ENCODE results near the gene ATP8A1. TPM values are rescaled to one million over a fixed set of nuclear protein-coding genes. Genes with fewer than 3 reads are reported as not detected.
A peak's percentile ranks its signal among the peaks of the same experiment; 100 is the strongest.
"Not testable (repeated sequence)": the region's sequence is repeated elsewhere in the genome, so short reads cannot be mapped to it uniquely, and the experiment has no call there.

Gene ATP8A1
- 3.9 and 7.0 TPM in 2 replicates for total RNA-seq (2014; rRNA removed; shearing (Covaris generic))

DNA sequence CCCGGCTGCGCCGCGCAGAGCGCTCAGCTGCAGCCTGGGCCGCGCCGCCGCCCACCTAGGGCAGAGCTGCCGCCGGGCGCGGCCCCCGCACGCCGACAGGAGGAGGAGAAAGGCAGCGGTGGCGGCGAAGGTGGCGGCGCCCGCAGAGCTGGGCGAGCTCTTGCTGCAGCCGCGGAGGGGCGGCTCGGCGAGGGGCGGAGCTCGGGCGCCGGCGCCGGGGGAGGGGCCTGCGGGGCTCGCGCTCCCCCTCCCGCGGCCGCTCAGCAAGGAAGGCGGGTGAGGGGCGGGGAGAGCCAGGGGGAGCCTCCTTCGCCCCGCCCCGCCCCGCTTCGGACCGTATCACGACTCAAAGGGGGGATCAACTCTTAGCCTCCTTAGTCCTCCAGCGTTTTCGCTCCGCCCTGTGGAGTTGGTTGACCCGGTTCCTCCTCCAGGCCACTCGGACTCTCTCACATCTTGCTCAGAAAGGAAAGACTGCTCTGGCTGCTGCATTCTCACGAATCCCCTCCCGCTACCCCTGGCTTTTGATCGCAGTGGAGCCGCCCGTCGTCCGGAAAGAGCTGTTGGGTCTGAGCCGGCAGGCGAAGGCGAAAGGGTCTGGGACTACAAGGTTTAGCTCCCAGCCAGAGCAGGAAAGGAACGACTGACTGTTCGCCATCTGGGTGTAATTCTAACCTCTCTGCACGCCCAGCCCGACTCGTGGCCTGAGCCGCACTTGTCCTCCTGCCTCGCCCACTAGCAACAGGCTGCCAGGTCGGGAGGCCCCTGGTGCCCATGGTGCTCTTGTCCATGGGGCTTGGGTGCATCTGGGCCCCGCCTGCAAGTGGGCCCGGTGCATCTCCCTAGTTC is at the start of gene ATP8A1:
Gene ATP8A1, minus strand, starts transcription at position 162 of the 849 bp plus-strand sequence. CDS start 232 bp downstream, outside the sequence.
- H3K36me3 ChIP-seq (replicated peaks; ENCODE audit: control insufficient read depth, insufficient read depth, low read length): no peaks in the 10 kb centered on the region
- H3K27me3 ChIP-seq (ENCODE audit: control insufficient read depth, insufficient read depth, low read length): peaks cover 12% of the 10 kb centered on the region
- H3K4me3 ChIP-seq (ENCODE audit: insufficient read depth, low read depth, low read length): peak within 1 kb of the TSS; percentile 93
- DNase-seq: peak; percentile 98

DNA sequence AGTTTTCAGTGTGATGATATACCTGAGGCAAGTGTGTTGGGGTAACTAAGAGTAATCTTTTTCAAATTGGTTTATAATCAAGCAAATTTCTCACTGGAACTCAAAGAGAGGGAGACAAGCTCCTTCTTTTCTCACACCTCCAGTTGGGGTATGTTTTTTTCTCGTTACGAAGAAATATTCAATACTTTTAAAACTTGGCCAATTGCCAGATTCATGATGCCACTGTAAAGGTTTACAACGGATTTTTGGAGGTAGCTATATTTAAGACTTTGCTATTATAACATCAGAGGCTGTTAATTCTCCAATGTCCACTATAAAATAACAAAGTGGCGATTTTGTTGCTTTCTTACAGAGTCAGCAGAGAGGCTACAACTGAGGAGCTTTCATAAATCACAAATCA is 49.2 kb upstream of the ATP8A1 start:
- Histone ChIP-seq H3K4me3 (ENCODE audit: insufficient read depth, low read depth, low read length) (no peak overlapping the region), H3K36me3 (replicated peaks; ENCODE audit: control insufficient read depth, insufficient read depth, low read length) (no peaks in the 10 kb centered on the region), H3K27me3 (ENCODE audit: control insufficient read depth, insufficient read depth, low read length) (no peaks in the 10 kb centered on the region; the same call in 1 of the 2 replicates)
- DNase-seq: no peak

DNA sequence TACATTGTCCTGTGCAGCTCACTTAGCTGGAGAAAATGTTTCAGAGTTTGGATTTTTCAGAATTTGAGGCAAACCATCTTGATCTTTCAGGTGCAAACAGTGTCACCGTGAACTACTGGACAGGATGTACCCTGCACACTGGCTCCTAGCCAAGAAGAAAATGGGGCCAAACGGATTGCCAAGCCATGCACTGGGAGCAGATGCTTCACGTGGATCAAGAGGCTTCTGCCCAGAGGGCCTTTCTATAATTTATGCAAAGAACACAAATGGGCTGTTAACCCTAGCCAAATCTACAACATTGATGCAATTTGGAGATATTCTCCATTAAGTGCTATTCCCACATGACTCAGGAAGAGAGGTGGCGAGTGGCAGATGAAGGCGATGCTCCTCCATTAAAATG is 46.9 kb upstream of the ATP8A1 start:
- no peak overlapping the region for H3K4me3 ChIP-seq (ENCODE audit: insufficient read depth, low read depth, low read length)
- H3K27me3 ChIP-seq (ENCODE audit: control insufficient read depth, insufficient read depth, low read length): no peaks in the 10 kb centered on the region; the same call in 1 of the 2 replicates
- no peak for DNase-seq
- H3K36me3 ChIP-seq (replicated peaks; ENCODE audit: control insufficient read depth, insufficient read depth, low read length): no peaks in the 10 kb centered on the region

DNA sequence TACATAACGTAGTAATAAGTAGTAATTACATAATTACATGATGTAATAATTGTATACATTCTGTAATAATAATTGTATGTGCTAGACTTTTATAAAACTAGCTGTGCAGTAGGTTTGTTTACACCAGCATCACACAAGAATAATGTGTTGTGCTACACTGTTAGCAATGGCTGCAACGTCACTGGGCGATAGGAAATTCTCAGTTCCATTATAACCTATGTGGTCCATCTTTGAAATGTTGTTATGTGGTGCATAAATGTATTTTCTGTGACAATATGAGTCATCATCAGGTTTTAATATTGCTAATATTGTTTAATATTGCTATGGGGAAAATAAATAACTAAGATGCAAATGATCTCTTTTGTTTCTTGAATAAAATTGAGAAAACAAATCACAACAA is 46.0 kb upstream of the ATP8A1 start:
- no peaks in the 10 kb centered on the region; the same call in 1 of the 2 replicates for H3K27me3 ChIP-seq (ENCODE audit: control insufficient read depth, insufficient read depth, low read length)
- DNase-seq: no peak
- no peaks in the 10 kb centered on the region for H3K36me3 ChIP-seq (replicated peaks; ENCODE audit: control insufficient read depth, insufficient read depth, low read length)
- no peak overlapping the region for H3K4me3 ChIP-seq (ENCODE audit: insufficient read depth, low read depth, low read length)

DNA sequence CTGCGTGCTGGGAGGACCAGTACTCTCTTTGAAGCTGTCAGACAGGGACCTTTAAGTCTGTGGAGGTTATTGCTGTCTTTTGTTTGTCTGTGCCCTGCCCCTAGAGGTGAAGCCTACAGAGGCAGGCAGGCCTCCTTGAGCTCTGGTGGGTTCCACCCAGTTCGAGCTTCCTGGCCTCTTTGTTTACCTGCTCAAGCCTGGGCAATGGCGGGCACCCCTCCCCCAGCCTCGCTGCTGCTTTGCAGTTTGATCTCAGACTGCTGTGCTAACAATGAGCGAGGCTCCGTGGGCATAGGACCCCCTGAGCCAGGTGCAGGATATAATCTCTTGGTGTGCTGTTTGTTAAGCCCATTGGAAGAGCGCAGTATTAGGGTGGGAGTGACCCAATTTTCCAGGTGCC is 44.9 kb upstream of the ATP8A1 start:
- H3K4me3 ChIP-seq (ENCODE audit: insufficient read depth, low read depth, low read length); DNase-seq; H3K36me3 ChIP-seq (replicated peaks; ENCODE audit: control insufficient read depth, insufficient read depth, low read length); H3K27me3 ChIP-seq (ENCODE audit: control insufficient read depth, insufficient read depth, low read length): not testable (repeated sequence)

DNA sequence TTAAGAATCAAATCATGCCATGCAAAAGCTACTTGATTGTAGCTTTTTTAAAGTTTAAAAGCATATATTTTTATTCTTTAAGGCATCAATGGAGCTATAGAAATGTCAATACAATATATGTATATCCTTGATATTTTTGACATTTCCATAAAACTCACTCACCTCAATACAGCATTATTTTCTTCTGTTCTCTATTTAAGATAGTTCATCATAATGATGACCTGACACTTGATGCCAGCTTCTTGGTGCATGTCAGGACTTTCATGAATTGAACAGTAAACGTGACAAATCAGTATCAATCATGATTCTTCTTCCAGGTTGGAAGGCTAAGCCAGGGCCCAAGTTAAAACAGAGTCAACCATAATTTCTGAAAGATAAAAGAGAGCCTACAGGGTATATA is 33.6 kb upstream of the ATP8A1 start:
- H3K27me3 ChIP-seq (ENCODE audit: control insufficient read depth, insufficient read depth, low read length): no peaks in the 10 kb centered on the region
- H3K4me3 ChIP-seq (ENCODE audit: insufficient read depth, low read depth, low read length): no peak overlapping the region
- DNase-seq: no peak
- H3K36me3 ChIP-seq (replicated peaks; ENCODE audit: control insufficient read depth, insufficient read depth, low read length): no peaks in the 10 kb centered on the region

DNA sequence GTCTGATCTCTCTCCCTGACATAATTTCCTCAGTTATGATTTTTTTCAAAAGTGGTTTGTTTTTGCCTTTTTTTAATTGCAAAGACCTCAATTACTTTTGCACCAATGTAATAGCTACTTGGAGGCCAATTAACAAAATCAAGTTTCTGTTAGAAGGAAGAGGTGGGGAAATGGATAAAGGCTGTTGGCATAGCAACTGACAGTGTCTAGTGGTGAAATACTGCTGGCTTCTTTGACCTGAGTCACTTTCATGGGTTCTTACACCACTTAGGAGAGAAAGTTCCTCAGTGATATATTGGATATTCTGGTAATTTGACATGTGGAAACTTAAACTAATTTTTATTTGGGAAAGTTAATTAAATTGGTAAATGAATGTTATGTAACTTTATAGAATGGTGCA is 26.5 kb upstream of the ATP8A1 start:
- no peaks in the 10 kb centered on the region for H3K36me3 ChIP-seq (replicated peaks; ENCODE audit: control insufficient read depth, insufficient read depth, low read length)
- H3K27me3 ChIP-seq (ENCODE audit: control insufficient read depth, insufficient read depth, low read length): no peaks in the 10 kb centered on the region
- no peak for DNase-seq
- H3K4me3 ChIP-seq (ENCODE audit: insufficient read depth, low read depth, low read length): no peak overlapping the region

DNA sequence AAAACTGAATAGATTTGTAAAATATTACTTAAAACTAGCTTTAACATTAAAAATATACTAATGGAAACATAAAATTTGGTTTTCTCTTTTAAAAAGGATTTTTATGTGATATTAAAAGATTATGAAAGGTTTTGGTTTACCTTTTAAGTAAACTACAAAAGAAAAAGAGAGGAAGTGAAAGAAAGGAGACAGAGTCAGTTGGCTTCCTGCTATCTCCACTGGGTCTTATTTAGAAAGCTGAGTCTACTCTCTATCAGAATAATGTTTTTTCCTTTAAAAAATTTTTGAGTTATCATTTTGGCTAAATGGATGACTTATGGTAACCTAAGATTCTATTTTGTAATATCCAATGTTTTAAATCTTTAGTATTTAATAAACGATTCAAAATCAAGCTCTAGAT is 21.6 kb upstream of the ATP8A1 start:
- Histone ChIP-seq H3K36me3 (replicated peaks; ENCODE audit: control insufficient read depth, insufficient read depth, low read length) (no peaks in the 10 kb centered on the region), H3K4me3 (ENCODE audit: insufficient read depth, low read depth, low read length) (no peak overlapping the region), H3K27me3 (ENCODE audit: control insufficient read depth, insufficient read depth, low read length) (no peaks in the 10 kb centered on the region)
- DNase-seq: no peak

DNA sequence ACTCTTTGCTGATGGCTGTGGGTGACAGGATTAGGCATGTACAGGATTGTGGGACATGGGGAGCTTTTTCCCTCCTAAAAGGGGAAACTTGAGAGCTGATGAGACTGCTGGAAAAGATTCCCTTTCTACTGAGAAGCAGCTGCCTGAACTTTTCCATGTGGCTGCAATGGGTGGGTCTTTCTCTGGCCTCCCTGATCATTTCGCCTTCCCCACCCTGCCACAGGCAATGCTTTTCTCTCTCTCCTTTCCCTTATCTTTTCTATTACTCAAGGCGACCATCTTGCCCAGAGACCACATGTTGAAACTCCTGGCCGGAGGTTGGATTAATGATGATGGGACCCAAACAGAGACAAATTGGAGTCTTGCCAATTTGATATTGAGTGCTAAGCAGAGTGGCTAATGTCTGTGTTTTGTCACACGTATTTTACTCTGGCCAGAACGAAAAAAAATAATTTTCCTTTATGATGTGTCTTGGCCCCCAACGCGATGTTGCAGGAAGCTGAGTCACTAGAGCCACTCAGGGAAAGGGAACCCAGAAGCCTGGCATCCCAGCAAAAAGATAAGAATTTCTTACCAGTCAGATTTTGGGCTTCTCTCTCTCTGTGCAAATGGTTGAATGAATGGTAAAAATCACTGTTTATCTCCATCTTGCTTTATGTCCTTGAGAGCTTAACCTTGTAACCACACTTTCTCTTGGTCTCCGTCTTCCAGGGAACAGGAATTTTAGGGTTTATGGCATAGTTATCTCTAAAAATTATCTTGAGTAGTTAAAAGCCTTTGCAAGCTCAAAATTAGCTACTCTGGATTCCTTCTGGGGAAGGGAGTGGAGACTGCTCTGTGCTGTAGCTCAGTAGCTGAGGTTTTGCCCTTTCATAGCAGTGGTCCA is 19.4 kb upstream of the ATP8A1 start:
- H3K36me3 ChIP-seq (replicated peaks; ENCODE audit: control insufficient read depth, insufficient read depth, low read length): no peaks in the 10 kb centered on the region
- H3K4me3 ChIP-seq (ENCODE audit: insufficient read depth, low read depth, low read length): no peak overlapping the region
- no peak for DNase-seq
- no peaks in the 10 kb centered on the region for H3K27me3 ChIP-seq (ENCODE audit: control insufficient read depth, insufficient read depth, low read length)

DNA sequence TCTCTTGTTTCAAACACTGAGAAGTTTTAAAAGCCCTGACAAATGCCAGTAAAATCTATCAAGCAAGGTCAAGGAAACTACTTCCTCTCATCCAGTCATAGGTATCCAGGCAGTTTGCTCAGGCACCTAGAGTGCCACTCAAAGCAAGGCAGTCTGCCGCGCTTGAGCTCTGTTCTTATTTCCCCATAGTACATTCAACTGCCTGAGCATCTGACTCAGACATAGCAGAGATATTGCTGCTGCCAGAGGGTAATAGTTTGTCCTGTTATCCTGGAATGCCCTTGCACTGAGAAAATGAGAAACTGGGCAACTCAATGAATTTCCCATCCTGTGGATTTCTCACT is 16.1 kb upstream of the ATP8A1 start:
- Histone ChIP-seq H3K4me3 (ENCODE audit: insufficient read depth, low read depth, low read length) (no peak overlapping the region), H3K27me3 (ENCODE audit: control insufficient read depth, insufficient read depth, low read length) (no peaks in the 10 kb centered on the region), H3K36me3 (replicated peaks; ENCODE audit: control insufficient read depth, insufficient read depth, low read length) (no peaks in the 10 kb centered on the region)
- DNase-seq: no peak

DNA sequence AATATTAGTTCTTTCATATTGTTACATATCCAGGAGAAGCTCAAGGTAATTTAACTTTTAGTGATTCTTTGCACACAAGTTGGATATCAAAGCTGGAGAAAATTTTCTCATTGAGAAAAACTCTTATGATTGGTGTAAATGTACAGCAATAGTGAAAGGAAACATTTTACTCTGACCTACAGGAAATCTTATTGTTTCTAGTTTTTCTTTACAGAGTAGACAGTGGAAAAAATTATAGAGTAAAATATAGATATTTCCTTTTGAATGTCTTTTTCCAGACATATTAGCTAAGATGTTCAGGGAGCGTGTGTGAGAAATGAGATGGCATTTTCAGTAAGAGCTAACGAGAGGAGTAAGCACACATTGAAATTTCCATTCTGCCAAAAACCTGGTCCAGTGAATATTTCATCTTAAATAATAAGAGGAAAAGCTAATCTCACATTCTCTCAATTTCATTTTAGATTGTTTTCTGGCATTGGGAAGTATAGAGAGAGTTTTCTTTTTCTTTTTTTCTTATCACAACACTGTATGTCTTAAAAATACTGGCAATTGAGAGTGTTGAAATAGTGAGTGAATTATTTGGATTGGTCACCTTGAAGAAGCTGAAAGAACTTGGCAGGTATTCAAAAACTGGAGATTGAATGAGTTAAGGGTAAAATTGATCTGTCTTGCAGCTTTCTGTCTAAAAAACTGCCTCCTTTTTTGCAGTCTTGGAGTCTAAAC is 15.6 kb upstream of the ATP8A1 start:
- no peak for DNase-seq
- H3K27me3 ChIP-seq (ENCODE audit: control insufficient read depth, insufficient read depth, low read length): no peaks in the 10 kb centered on the region
- H3K4me3 ChIP-seq (ENCODE audit: insufficient read depth, low read depth, low read length): no peak overlapping the region
- H3K36me3 ChIP-seq (replicated peaks; ENCODE audit: control insufficient read depth, insufficient read depth, low read length): no peaks in the 10 kb centered on the region

DNA sequence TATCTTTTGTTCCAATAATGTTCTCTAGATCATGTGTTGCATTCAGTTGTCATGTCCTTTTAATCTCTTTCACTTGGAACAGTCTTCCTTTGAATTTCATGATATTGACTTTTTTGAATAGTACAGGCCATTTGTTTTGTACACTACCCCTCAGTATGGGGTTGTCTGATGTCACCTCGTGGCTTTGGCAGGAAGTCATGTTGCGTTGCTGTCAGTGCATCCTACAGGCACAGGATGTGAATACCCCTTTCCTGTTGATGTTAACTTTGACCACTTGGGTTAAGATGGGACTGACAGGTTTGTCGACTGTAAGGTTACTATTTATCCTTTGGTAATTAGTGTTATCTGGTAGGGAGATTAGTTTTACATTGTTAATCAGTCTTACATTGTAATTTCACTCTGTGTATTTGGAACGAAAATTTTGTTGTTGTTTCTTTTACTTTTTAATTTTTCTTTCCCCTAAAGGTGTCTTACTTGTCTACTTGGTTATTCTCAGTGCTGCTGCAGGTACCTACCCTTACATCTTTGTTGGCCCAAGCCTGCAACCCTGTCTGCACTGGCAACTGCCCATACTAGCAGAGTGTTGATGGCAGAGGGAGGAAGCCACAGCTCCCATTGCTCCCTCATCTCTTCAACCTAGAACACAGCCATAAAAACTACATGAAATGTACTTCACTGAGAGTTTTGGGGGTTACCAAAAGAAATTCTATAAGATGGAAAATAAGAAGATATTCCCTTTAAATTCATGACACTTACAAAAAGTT is 14.7 kb upstream of the ATP8A1 start:
- Histone ChIP-seq H3K4me3 (ENCODE audit: insufficient read depth, low read depth, low read length) (no peak overlapping the region), H3K27me3 (ENCODE audit: control insufficient read depth, insufficient read depth, low read length) (no peaks in the 10 kb centered on the region), H3K36me3 (replicated peaks; ENCODE audit: control insufficient read depth, insufficient read depth, low read length) (no peaks in the 10 kb centered on the region)
- DNase-seq: no peak

DNA sequence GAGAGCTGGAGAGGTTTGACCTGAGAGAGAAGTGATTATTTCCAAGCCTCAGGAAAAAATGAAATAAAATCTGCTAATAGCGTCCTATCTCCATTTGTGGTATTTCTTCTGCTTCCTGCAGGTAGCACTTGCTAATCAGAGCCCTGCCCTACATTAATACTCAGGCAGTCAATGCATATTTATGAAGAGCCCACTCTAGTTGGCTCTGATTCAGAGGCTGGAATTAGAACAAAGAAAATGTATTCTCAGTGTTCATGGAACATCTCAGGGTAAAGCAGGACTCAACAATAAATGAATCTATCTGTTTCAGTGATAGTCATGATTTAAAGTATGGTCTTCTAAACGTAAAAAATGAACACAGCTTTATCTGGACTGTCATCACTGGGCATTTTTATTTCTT is 1.4 kb upstream of the ATP8A1 start:
- Histone ChIP-seq H3K36me3 (replicated peaks; ENCODE audit: control insufficient read depth, insufficient read depth, low read length) (no peaks in the 10 kb centered on the region), H3K27me3 (ENCODE audit: control insufficient read depth, insufficient read depth, low read length) (peaks cover 12% of the 10 kb centered on the region), H3K4me3 (ENCODE audit: insufficient read depth, low read depth, low read length) (no peak overlapping the region)
- DNase-seq: no peak

DNA sequence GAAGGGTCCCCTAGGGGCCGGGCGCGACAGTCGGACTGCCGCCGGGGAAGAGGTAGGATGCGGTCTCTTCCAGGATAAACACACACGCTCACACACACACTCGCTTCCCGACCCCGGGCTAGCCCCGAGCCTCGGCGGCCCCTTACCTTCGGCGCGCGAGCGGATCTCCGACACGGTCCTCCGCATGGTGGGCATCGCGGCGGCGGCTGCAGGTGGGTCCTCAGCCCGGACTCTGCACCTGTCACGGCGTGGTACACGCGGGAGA is 294 bp downstream of the ATP8A1 start:
- DNase-seq: no peak
- peaks cover 12% of the 10 kb centered on the region for H3K27me3 ChIP-seq (ENCODE audit: control insufficient read depth, insufficient read depth, low read length)
- H3K36me3 ChIP-seq (replicated peaks; ENCODE audit: control insufficient read depth, insufficient read depth, low read length): no peaks in the 10 kb centered on the region
- peak overlapping the region; percentile 93 for H3K4me3 ChIP-seq (ENCODE audit: insufficient read depth, low read depth, low read length)

Data from H7 (cell line).